GM11168 (cell line): ENCODE data around the gene CEACAM18.
"Not testable (repeated sequence)": the region's sequence is repeated elsewhere in the genome, so short reads cannot be mapped to it uniquely, and the experiment has no call there.

Source experiments
- in situ Hi-C: fragments of 300-500 bp; cut with MboI; formaldehyde crosslinking; loops from one replicate; pipeline ENCODE4 v1.12.0; 2022; ENCODE audit warnings: low sequenced_read_pairs; ENCODE audit not compliant: unreplicated experiment

The CEACAM18 gene

DNA sequence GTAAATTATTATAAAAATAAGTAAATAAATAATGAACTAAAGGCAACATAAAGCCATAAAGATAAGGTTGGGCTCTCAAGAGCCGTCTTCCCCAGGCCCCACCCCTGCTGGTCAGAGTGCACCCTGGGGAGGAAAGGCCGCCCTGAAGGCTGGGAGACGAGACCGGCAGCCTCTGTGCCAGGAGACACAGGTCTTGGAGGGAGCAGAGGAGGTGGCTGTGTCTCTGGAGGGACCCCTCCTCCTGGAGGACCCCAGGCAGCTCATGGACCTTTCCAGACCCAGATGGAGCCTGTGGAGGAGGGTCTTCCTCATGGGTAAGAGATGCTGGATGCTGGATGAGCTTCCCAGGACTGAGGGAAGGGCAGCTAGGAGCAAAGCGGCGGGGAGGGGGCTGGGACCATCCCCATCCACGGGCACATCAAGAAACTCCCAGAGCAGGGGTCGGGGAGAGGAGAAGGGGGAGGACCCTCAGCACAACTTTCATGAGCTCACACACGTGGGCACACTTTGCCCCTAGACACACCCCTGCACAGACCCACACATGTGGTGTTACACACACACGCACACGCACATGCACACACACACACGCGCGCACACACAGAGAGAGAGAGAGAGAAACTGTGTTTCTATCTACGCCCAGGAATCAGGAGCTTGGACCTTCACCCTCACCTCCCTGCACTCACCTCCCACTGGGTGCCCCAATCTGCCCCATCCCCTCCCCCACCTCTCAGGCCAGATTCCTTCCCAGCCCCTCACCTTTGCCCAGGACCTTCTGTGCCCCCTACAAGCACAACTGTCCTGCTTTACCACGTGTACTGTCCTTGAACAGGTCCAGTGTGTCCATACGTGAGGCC lies at the start of gene CEACAM18:
Gene CEACAM18, plus strand, starts transcription at position 159 of the 854 bp plus-strand sequence.
- in situ Hi-C loops = no loop called here

DNA sequence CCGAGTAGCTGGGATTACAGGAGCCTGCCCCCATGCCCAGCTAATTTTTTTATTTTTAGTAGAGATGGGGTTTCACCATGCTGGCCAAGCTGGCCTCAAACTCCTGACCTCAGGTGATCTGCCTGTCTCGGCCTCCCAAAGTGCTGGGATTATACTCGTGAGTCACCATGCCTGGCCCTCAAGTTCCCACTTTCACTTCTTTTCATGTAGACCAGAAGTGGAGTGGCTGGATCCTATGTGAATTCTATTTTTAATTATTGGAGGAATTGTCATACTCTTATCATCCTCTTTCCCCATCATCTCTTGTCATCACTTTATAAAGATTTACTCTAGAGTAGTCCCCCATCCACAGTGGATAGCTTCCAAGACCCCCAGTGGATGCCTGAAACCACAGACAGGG lies 48.1 kb upstream of the CEACAM18 start:
- in situ Hi-C loops = no loop called here

DNA sequence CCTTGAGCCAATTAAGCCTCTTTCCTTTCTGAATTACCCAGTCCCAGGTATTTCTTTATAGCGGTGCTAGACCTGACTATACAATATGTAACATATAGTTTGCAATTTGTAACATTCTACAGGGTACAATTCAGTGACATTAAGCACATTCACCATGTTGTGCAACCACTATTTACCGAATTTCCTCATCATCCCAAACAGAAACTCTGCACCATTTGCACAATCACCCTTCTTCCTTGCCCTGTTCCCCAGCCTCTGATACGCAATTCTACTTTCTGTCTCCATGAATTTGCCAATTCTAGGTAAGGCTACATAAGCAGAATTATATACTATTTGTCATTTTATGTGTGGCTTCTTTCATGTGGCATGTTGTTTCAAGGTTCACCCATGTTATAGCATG lies 47.2 kb upstream of the CEACAM18 start:
- in situ Hi-C loops = no loop called here

DNA sequence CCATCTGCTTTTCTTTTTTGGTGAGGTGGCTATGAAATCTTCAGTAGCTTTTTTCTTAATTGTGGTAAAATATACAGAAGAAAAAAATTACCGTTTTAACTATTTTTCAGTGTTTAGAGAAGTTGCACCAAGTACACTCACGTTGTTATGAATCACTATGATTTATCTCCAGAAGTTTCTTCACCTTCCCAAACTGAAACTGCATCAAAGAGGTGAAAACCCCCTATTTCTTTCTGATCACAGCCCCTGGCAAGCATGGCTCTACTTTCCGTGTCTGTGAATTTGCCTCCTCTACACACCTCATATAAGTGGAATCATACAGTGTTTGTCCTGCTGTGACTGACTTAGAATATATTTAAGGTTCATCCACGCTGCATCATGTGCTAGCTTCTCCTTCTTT lies 45.3 kb upstream of the CEACAM18 start:
- in situ Hi-C loops = no loop called here

DNA sequence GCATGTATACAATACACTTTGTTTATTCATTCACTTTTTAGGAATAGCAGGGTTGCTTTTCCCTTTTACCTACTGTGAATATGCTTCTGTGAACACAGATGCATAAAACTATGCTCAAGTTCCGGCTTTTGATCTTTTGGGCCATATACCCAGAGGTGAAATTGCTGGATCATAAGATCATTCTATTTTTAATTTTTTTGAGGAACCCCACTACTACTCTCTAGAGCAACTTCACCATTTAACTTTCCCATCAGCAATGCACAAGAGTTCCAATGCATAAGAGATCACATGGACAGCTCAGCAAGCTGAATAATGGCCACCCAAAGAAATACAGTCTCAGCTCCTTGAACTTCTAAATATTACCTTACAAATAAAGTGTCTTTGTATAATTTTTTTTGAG lies 43.9 kb upstream of the CEACAM18 start:
- in situ Hi-C loops = no loop called here

DNA sequence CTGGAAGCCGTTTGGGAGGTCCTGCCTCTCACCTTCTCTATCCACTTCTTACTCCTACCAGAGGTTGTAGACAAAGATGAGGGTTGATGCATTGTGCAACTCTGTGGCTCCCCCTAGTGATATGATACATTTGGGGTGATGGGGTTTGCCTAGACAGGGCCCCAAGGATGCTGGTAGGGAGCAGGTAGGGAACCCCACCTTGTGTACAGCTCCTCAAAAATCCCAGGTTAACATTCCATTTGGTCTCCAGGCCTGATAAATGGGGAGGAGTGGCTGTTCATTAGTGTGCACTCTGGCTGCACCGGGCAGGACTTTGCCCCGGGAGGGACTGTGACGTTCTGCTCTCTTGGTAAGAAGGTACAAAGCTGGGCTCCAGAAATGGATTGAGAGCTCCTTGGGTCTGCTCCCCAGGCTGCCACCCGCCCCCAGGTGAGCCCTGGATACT lies 39.3 kb upstream of the CEACAM18 start:
- in situ Hi-C loops = no loop called here

DNA sequence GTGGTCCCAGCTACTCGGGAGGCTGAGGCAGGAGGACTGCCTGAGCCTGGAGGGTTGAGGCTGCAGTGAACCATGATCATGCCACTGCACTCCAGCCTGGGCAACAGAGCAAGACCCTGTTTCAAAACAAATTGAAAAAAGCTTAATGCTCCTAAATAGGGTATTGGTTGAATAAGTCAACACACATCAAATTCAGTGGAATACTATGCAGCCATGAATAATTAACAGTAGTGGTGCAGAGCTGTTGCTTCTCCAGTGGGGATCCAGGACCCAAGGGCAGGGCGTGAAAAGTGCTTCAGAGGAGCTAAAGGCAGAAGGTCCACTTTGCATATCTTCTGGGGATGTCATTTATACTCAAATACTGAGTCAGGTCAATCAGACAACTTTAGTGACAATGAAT lies 38.3 kb upstream of the CEACAM18 start:
- in situ Hi-C loops = no loop called here

DNA sequence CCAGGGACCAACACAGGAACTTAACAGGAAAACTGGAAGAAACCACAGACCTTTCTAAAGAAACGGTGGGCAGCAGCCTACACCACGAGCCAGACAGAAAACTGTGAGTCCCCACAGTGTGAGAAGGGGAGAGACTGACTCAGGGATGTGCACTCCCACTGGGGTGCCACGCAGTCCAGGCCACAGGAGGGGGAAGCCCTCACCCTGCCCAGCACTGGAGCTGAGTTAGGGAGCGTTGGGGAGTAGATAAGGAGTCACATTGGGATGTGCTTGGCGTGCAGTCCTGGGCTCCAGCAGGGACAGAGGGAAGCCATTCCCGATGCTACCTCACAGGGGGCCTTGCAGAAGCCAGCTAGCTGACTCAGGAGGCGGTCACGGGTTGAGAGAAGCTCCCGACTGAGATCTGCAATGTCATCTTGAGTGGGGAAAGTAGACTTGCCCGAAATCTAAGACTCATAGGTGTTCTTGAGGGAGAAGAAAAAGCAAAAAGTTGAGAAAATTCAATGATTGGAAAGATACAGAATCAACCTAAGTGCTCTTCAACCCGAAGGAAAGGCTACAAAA lies 37.4 kb upstream of the CEACAM18 start:
- in situ Hi-C loops = no loop called here

DNA sequence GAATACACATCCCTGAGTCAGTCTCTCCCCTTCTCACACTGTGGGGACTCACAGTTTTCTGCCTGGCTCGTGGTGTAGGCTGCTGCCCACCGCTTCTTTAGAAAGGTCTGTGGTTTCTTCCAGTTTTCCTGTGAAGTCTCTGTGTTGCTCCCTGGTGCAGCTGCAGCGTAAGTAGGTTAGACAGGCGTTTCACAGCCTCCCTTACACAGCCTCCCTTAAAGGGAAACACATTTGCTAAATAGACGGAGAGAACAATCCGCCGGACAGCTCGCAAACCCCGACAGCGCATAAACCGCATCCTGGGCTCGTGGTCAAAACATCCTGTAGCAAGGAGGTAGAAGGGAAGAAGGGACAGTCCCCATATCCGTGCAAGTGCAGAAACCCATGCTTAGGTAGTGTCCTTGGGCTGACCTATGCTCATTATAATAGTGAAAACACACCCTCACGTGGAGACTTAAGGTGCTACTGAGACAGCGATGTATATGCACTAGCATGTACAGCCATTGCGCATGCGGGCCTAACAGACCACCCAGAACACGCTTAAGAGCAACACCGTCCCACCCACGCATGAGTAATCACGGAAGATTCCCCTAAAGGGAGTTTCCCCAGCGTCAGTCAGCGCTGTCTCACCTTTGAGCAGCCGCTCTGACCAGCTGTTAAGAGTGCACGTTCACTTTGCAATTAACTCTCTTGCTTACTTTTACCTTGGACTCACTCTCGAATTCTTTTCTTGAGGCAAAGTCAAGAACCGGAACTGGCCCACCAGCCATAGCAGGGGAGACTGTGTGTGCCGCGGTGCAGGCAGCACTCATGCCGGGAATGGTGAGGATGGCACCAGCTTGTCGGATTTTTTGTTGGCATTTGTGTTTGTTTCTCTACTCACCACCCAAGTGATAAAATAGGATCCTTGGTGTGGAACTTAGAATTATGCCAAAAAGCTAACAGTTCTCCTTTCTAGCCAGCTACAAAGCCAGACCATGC lies 36.6 kb upstream of the CEACAM18 start:
- in situ Hi-C loops = no loop called here

DNA sequence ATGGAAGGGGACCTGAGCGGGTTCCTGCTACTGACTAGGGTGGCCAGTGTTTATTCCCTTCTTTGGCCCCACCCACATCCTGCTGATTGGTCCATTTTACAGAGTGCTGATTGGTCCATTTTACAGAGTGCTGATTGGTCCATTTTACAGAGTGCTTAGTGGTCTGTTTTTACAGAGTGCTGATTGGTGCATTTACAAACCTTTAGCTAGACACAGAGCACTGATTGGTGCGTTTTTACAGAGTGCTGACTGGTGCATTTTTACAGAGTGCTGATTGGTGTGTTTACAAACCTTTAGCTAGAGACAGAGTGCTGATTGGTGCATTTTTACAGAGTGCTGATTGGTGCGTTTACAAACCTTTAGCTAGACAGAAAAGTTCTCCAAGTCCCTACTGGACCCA lies 30.8 kb upstream of the CEACAM18 start:
- in situ Hi-C loops = not testable (repeated sequence)

DNA sequence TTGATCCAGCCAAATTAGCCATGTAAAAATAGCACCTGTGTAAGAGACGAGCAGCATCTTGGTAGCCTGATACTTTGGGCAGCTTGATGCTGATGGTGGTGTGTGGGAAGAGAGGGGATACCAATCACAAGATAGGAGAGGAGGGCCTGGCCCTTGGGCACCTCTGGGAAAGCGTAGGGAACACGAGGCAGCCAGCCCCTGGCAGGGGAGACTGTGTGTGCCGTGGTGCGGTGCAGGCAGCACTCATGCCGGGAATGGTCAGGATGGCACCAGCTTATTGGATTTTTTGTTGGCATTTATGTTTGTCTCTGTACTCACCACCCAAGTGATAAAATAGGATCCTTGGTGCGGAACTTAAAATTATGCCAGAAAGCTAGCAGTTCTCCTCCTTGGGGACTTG lies 30.3 kb upstream of the CEACAM18 start:
- in situ Hi-C loops = no loop called here

DNA sequence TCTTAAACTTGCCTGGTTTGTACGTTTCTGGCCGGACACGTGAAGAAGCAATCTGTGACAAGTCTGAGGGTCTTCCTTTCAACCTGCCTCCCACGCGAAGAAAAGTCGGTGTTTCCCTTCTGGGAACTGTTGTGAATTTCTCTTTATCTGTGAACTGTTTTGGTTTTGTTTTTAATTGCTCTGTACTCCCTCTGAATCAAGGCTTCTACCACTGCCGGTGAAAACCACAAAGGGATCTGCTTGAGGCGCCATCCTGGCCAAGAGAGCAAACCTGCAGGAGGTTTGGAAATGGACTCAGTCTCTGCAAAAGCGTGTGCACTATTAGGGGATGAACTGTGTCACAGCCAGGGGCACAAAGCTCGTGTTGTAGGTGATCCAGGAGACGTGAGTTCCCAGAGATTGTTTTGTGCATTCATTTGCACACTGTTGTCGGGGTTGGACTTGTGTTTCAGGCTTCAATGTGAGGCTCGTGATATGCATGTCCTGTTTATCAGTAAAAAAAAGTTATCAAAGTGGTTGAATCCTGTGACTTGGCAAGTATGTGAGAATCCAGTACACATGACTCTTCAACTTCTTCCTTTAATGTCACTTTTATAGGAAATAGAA lies 29.8 kb upstream of the CEACAM18 start:
- in situ Hi-C loops = no loop called here

DNA sequence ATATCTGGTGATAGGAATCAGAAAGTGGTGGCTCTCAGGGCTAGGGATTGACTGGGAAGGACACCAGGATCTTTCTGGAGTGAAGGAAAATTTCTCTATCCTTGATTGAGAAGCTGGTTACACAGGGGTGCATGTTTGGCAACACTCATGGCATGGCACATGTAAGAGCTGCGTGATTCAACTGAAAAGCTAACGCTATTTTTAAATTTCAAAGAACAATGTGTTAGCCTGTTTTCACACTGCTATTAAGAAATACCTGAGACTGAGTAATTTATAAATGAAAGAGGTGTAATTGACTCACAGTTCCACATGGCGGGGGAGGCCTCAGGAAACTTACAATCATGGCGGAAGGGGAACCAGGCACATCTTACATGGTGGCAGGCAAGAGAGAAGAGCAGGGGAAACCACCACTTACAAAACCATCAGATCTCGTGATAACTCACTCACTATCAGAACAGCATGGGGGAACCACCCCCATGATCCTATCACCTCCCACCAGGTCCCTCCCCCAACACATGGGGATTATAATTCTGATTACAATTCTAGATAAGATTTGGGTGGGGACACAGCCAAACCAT lies 27.5 kb upstream of the CEACAM18 start:
- in situ Hi-C loops = no loop called here

DNA sequence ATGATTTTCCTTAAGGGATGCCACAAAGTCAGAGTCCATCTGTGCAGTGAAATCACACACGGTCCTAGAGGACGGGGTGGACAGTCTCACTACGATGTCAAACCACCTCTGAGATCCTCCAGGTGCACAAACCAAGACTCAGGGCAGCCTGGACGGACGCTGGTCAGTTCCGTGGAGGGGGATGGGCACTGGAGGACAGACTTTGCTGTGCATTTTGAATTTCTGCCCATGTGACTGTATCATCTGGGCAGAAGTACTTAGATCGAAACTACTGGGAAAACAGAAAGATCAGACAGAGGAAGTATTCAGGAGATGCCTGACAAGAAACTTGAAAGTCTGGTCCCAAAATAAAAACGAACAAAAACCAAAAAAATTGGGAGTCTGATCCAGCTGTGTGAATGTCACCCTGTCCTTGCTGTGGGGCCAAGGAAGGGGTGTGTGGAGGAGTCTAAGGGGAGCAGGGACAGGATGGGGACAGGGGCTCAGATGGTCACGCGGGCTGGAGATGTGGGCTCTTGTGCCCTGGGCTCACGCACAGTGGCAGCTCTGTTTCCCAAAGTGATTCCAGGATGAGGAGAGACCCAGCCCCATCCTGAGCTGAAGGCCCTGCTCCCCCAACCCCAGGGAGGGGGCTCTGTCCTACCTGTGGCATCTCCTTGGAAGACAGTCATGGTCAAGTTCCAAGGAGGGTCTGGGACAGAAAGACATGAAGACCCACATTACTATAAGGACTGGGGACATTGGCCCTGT lies 21.6 kb upstream of the CEACAM18 start:
- in situ Hi-C loops = no loop called here

DNA sequence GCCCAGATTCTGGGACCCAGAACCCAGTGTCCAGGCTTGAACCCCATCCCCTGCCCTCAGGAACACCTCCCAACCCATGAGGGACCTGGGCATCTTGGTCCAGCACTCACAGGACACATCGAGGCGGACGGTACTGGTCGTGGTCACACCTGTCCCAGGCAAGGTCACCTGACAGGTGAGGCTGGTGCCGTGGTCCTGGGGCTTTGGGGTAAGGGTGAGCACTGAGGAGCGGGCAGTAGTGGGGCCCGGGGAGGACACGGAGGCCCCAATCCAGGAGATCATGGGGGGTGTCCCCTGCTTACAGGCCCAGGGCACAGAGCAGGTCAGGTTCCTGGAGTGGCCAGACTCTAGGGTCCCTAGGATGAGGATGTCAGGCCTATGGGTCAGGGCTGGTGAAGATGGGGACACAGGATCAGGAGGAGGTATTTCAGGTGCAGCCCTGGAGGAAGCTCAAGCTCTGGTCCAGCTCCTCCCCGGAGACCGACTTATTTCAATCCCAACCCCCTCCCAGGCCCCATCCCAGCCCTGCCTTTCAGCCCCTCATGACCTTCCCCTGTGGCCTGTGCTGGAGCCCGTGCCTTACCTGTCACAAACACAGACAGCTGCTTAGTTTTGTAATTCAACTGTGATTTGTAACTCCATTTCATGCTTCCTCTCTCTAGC lies 20.9 kb upstream of the CEACAM18 start:
- in situ Hi-C loops = no loop called here

DNA sequence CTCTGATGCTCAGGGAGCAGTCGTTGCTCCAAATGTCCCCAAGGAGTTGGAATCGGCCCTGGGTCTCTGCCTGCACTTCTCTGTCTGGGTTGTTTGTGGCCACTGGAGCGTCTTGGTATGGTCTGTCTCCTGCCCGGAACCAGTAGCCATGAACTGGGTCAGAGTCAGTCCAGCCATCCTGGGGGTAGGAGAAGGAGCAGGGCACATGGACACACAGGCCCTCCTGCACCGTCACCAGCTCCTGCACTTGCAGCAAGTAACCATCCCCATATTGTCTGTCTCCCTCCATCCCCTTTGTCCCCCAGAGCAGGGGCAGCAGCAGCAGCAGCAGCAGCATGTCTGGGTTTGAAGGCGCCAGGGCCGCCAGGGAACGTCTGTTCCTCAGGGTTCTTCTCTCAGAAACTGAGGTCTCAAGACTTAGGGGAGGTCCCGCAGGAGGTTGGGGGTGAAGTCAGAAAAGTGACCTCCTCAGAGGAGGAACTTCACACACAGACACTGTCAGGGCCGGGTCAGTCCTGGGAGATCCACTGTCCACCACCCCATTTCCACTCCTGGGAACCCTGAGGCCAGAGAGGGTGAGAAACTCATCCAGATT lies 20.2 kb upstream of the CEACAM18 start, which contains the start of gene SIGLEC8:
Gene SIGLEC8, minus strand, starts transcription at position 404 of the 595 bp plus-strand sequence. Its CDS starts 67 bp downstream, at position 337.
- in situ Hi-C loops = no loop called here

DNA sequence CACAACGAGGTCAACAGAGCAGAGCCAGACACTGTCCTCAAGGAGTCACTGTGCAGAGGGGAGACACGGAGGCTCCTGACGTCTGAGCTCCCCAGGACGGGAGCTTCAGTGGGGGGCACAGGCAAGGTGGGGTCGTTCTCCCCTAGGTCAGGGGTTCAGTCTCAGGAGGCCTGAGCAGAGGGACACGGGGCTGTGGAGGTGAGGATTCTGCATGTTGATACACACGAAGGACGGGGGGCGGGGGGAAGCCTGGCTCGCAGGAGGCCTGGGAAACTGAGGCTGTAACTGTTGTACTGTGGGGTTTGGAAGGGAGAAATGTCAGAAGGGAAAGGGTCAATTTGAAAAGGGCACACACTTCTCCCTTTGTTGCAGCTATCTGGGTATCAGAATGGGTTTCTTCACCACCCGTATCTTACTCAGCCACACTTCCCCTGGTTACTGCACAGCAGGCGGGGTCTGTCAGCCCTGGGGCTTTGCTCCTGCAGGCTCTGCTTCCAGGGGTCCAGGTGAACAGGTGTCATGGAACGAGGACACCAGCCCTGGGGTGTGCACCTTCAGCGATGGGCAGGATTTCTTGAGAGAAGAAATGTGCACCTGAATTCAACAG lies 19.3 kb upstream of the CEACAM18 start:
- in situ Hi-C loops = no loop called here
